DOHH2 (cell line): ENCODE data around the gene UMPS.
"Not testable (repeated sequence)": the region's sequence is repeated elsewhere in the genome, so short reads cannot be mapped to it uniquely, and the experiment has no call there.

Experiments used
- CTCF ChIP-seq: fragments of 200-600 bp; sonication (generic); IDR thresholded peaks from one replicate; pipeline ENCODE4 v1.5.1; 2014; ENCODE audit warnings: antibody characterized with exemption, mild to moderate bottlenecking, low read depth, low read length; ENCODE audit not compliant: poor library complexity, severe bottlenecking
- EZH2phosphoT487 ChIP-seq: fragments of 200-600 bp; sonication (generic); IDR thresholded peaks from 2 replicates; pipeline ENCODE4 v1.6.1; 2017; ENCODE audit warnings: borderline replicate concordance, mild to moderate bottlenecking, antibody characterized with exemption, low read length, moderate library complexity, mixed read lengths

- TF ChIP-seq CTCF, EZH2phosphoT487: not testable (repeated sequence)
Measured at GRCh38 chr3:124749877-124750276, 19.6 kb downstream of the UMPS start.
